Loucy (cell line): ENCODE results near the gene KSR1.

ENCODE experiments used
- EZH2phosphoT487 ChIP-seq: fragments of 200-600 bp; IDR thresholded peaks from 2 replicates; pipeline ENCODE4 v1.6.1; 2018; ENCODE audit warnings: antibody characterized with exemption, mild to moderate bottlenecking, moderate library complexity, borderline replicate concordance
- TF ChIP-seq, protein P1 (sequence below): fragments of 200-600 bp; sonication (generic); conservative IDR thresholded peaks from 2 replicates; pipeline ENCODE4 v1.5.1; 2014; ENCODE audit warnings: mild to moderate bottlenecking, antibody characterized with exemption, low read length

DNA sequence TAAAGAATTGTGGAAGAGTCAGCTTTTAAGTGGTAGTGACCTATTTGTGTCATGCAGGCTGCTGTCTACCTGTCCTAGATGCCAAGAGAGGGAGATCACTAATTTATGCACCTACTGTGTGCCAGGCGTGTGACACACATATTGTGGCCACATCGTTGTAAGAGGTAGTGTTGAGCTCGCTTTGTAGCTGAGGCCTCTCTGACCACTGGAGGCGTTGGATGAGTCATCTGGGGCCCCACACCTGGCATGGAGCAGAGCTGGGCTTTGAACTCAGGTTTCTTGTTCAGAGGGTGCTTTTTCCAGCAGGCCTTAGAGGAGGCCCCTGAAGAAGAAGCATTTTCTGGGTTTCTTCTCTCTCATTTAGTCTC is 122.5 kb downstream of the KSR1 start:
- TF ChIP-seq, protein P1, sequence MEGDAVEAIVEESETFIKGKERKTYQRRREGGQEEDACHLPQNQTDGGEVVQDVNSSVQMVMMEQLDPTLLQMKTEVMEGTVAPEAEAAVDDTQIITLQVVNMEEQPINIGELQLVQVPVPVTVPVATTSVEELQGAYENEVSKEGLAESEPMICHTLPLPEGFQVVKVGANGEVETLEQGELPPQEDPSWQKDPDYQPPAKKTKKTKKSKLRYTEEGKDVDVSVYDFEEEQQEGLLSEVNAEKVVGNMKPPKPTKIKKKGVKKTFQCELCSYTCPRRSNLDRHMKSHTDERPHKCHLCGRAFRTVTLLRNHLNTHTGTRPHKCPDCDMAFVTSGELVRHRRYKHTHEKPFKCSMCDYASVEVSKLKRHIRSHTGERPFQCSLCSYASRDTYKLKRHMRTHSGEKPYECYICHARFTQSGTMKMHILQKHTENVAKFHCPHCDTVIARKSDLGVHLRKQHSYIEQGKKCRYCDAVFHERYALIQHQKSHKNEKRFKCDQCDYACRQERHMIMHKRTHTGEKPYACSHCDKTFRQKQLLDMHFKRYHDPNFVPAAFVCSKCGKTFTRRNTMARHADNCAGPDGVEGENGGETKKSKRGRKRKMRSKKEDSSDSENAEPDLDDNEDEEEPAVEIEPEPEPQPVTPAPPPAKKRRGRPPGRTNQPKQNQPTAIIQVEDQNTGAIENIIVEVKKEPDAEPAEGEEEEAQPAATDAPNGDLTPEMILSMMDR, result no peak
- no peak for TF ChIP-seq EZH2phosphoT487
